Activated CD8-positive, alpha-beta memory T cell treated with anti-CD3 and anti-CD28 coated beads for 36 hours (primary cell): ENCODE data around the gene MVP. TPM values are rescaled to one million over a fixed set of nuclear protein-coding genes. Genes with fewer than 3 reads are reported as not detected.
"Not testable (repeated sequence)": the region's sequence is repeated elsewhere in the genome, so short reads cannot be mapped to it uniquely, and the experiment has no call there.

Experiments used
- CTCF ChIA-PET: fragments of 350-600 bp; sonication (Branson Sonifier 250); formaldehyde crosslinking; loops from one replicate; lab custom pipeline; 2021; ENCODE audit warnings: antibody characterized with exemption; lab: Charles Lee
- POLR2A ChIA-PET: fragments of 350-600 bp; sonication (Branson Sonifier 250); formaldehyde crosslinking; loops from one replicate; lab custom pipeline; 2021; ENCODE audit warnings: antibody characterized with exemption; lab: Charles Lee
- total RNA-seq, 2 experiments: library from RNA; stranded (reverse); gene quantifications; one replicate each; pipeline ENCODE4 v1.2.3, GENCODE V29; 2021

The MVP gene
- total RNA-seq, 2 experiments from 2014 or later, result 42.2 to 46.0 TPM

DNA sequence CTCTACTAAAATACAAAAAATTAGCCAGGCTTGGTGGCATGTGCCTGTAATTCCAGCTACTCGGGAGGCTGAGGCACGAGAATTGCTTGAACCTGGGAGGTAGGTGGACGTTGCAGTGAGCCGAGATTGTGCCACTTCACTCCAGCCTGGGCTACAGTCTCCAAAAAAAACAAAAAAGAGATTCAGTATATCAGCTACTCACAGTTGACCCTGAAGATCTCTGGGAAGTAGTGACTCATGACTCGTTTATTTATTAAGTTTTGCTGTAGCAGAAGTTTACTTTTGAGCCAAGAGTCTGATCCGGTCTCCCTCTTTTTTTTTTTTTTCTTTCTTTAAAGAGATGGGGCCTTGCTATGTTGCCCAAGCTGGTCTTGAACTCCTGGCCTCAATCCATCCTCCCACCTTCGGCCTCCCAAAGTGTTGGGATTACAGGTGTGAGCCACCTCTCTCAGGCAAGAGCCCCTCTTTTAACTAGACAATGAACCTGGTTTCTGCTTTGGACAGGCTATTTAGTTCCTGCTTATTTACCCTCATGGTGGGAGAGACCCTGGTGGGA, 4.4 kb downstream of the MVP start:
- POLR2A ChIA-PET, result interaction anchor here (0.6 to 1.0 kb wide), 3 partner anchors 16 to 212 kb away, joined by 3 to 4 read pairs (median 3); partner anchors contain the start of gene MAZ
- CTCF ChIA-PET, result interaction anchor here (0.6 to 3.5 kb wide), 5 partner anchors 7 to 826 kb away, joined by 3 to 20 read pairs (median 3); partner anchors contain the start of gene PAGR1

GRCh38 chr16:29825145-29826044, 5.1 kb downstream of the MVP start:
- ChIA-PET CTCF (interaction anchor here (0.6 to 5.1 kb wide), 4 partner anchors 8 to 59 kb away, joined by 3 to 31 read pairs (median 13); partner anchors contain the start of gene PAGR1), POLR2A (interaction anchor here (0.6 to 1.0 kb wide), 3 partner anchors 16 to 19 kb away, joined by 3 to 4 read pairs (median 3); partner anchors contain the start of gene MAZ)

DNA sequence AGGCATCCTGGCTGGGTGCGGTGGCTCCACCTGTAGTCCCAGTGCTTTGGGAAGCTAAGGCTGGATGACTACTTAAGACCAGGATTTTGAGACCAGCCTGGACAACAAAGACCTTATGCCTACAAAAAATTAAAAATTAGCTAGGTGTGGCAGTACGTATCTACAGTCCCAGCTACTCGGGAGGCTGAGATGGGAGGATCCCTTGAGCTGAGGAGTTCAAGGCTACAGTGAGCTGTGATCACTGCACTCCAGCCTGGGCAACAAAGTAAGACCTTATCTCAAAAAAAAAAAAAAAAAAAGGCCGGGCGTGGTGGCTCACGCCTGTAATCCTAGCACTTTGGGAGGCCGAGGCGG, 6.1 kb downstream of the MVP start:
- POLR2A ChIA-PET, result interaction anchor here (0.6 to 1.7 kb wide), 4 partner anchors 10 to 100 kb away, joined by 4 to 12 read pairs (median 6); partner anchors contain the start of genes KCTD13 and PAGR1
- CTCF ChIA-PET, result interaction anchor here (0.6 to 5.1 kb wide), 9 partner anchors 9 to 212 kb away, joined by 3 to 31 read pairs (median 4); partner anchors contain the start of gene PAGR1

GRCh38 chr16:29830774-29831173, 10.5 kb downstream of the MVP start:
- ChIA-PET CTCF (no interaction called here), POLR2A (no interaction called here)

- CTCF ChIA-PET, result no interaction called here
- POLR2A ChIA-PET, result no interaction called here
Observed at GRCh38 chr16:29831490-29831889, 11.2 kb downstream of the MVP start.

- CTCF ChIA-PET, result interaction anchor here (1.0 to 1.6 kb wide), 2 partner anchors 8 to 16 kb away, joined by 3 to 8 read pairs; no protein-coding TSS in a partner anchor
- POLR2A ChIA-PET, result not testable (repeated sequence)
Observed at GRCh38 chr16:29833219-29833618, 13.0 kb downstream of the MVP start.

- ChIA-PET POLR2A (no interaction called here), CTCF (interaction anchor here (0.7 kb wide), 1 partner anchor 13 kb away, joined by 3 read pairs; no protein-coding TSS in a partner anchor)
Observed at GRCh38 chr16:29834079-29834478, 13.8 kb downstream of the MVP start.

DNA sequence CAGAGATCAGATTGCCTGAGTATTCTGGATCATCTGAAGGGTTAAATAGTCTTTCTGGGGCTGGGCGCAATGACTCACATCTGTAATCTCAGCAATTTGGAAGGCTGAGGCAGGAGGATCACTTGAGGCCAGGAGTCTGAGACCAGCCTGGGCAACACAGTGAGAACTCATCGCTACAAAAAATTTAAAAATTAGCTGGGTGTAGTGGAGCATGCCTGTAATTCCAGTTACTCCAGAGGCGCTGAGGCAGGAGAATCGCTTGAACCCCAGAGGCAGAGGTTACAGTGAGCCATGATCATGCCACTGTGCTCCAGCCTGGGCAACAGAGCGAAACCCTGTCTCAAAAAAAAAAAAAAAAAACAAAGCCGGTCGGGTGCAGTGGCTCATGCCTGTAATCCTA, 15.7 kb downstream of the MVP start:
- POLR2A ChIA-PET, result interaction anchor here (0.7 kb wide), 2 partner anchors 9 to 64 kb away, joined by 5 to 6 read pairs; no protein-coding TSS in a partner anchor
- CTCF ChIA-PET, result interaction anchor here (0.7 kb wide), 2 partner anchors 20 to 197 kb away, joined by 3 read pairs; partner anchors contain the start of gene PAGR1

DNA sequence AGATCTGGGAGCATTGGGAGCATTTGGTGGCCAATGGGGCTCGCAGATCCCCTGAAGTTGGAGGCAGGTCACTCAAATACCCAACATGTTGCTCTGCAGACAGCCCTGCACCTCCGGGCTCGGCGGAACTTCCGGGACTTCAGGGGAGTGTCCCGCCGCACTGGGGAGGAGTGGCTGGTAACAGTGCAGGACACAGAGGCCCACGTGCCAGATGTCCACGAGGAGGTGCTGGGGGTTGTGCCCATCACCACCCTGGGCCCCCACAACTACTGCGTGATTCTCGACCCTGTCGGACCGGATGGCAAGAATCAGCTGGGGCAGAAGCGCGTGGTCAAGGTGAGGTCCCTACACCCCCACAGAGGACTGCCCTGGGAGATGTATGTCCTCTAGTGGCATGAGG, 16.4 kb downstream of the MVP start:
- ChIA-PET POLR2A (no interaction called here), CTCF (no interaction called here)

DNA sequence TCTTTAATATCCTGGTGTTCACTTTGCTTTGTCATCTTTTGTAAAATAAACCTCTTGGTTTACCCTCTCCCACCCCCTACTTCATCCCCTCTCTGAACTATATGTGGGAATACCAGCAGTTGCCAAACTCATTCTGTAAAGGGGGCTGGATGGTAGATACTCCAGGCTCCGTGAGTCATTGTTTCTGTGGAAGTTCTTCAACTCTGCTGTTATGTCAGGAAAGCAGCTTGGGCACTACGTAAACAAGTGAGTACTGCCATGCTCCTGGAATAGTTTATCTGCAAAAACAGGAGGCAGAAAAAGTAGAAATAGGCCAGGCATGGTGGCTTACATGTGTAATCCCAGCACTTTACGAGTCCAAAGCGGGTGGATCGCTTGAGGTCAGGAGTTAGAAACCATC, 17.6 kb downstream of the MVP start:
- POLR2A ChIA-PET, result no interaction called here
- CTCF ChIA-PET, result interaction anchor here (0.9 kb wide), 1 partner anchor 48 kb away, joined by 3 read pairs; no protein-coding TSS in a partner anchor

- POLR2A ChIA-PET, result interaction anchor here (0.6 kb wide), 1 partner anchor 250 kb away, joined by 5 read pairs; no protein-coding TSS in a partner anchor
- CTCF ChIA-PET, result interaction anchor here (1.4 to 1.5 kb wide), 2 partner anchors 9 to 19 kb away, joined by 3 to 4 read pairs; no protein-coding TSS in a partner anchor
Observed at GRCh38 chr16:29839822-29840221, 19.6 kb downstream of the MVP start.

GRCh38 chr16:29840240-29840639, 20.0 kb downstream of the MVP start:
- ChIA-PET CTCF (no interaction called here), POLR2A (no interaction called here)

- ChIA-PET POLR2A (no interaction called here), CTCF (interaction anchor here (0.5 to 0.6 kb wide), 2 partner anchors 9 to 123 kb away, joined by 3 read pairs; no protein-coding TSS in a partner anchor)
Observed at GRCh38 chr16:29841631-29842030, 21.4 kb downstream of the MVP start.

DNA sequence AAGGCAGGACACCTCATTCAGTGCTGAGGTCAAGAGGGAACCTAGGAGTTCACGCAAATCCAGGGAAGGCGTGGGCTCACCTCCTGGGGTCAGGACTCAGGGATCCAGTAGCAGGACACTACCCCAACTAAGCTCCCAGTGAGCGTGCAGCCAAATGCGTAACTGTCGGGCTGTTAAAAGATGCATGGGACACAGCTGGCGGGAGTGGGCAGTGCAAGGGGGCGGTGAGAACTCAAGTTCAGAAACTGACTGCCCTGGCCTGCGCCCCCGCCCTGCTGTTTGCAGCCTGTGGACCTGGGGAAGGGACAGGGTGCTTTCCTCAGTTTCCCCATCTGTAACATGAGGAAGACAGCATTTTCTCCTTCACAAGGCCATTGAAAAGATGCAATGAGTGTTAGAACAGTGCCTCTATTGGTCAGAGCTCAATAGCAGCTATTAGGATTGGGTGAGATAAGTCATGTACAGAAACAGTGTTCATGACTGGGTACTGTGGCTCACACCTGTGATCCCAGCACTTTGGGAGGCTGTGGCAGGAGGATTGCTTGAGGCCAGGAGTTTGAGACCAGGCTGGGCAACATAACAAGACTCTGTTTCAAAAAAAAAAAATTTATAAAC, 22.6 kb downstream of the MVP start:
- POLR2A ChIA-PET, result no interaction called here
- CTCF ChIA-PET, result interaction anchor here (0.6 kb wide), 1 partner anchor 22 kb away, joined by 3 read pairs; no protein-coding TSS in a partner anchor

GRCh38 chr16:29843931-29844330, 23.7 kb downstream of the MVP start:
- CTCF ChIA-PET, result no interaction called here
- POLR2A ChIA-PET, result no interaction called here

DNA sequence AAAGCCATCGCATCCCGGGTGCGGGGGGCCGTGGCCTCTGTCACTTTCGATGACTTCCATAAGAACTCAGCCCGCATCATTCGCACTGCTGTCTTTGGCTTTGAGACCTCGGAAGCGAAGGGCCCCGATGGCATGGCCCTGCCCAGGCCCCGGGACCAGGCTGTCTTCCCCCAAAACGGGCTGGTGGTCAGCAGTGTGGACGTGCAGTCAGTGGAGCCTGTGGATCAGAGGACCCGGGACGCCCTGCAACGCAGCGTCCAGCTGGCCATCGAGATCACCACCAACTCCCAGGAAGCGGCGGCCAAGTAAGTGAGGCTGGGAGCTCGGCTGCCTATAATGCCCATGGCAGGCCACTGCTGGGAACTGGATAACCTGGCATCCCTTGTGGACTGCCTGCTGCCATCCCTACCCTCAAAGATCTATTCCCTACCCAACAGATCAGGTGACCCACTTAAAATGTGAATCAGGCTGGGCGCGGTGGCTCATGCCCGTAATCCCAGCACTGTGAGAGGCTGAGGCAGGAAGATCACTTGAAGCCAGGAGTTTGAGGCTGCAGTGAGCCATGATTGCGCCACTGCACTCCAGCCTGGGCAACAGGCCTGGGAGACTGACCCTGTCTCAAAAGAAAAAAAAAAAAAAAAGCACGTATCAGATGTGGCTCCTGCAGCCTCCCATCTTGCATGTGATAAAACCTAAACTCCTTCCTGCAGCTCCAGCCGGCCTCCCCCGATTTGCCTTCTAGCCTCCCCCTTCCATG, 24.5 kb downstream of the MVP start:
- POLR2A ChIA-PET, result no interaction called here
- CTCF ChIA-PET, result interaction anchor here (0.7 to 1.0 kb wide), 2 partner anchors 17 to 144 kb away, joined by 3 to 4 read pairs; no protein-coding TSS in a partner anchor

DNA sequence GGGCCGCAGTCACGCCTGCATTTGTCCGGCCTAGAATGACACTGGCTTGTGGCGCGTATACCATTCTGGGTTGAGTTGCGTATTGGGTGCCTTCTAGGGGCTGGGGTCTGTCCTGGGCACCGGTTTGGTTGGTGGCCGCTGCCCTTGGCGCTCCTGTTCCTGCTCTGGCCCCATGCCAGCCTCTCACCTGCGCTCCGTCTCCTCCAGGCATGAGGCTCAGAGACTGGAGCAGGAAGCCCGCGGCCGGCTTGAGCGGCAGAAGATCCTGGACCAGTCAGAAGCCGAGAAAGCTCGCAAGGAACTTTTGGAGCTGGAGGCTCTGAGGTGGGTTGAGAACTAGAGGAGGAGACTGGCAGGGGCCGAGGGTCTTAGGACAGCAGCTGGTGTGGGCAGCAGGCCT, 25.4 kb downstream of the MVP start:
- CTCF ChIA-PET, result interaction anchor here (0.8 to 1.1 kb wide), 3 partner anchors 18 to 144 kb away, joined by 3 to 4 read pairs (median 4); no protein-coding TSS in a partner anchor

More for the DNA sequence above, 25.4 kb downstream of the MVP start:
- POLR2A ChIA-PET, result no interaction called here
